Heart left ventricle (tissue), 16 donors: ENCODE measurements around the gene LRP2BP. TPM values are rescaled to one million over a fixed set of nuclear protein-coding genes. Genes with fewer than 3 reads are reported as not detected.
"Not testable (repeated sequence)": the region's sequence is repeated elsewhere in the genome, so short reads cannot be mapped to it uniquely, and the experiment has no call there.

Experiments used
- ATAC-seq, 4 donors: fragments of 200-7000 bp; cut with Tn5 transposase; one replicate each; pipeline ENCODE4 v1.9.1; 2020 to 2022; ENCODE audit warnings: moderate library complexity in 4 of 4, mild to moderate bottlenecking in 3 of 4, moderate number of reproducible peaks in 1 of 4
- DNase-seq, 5 donors: peaks; one replicate each; pipeline ENCODE4 v3.0.0-alpha.2; 2020
- H3K27ac ChIP-seq, 12 donors: fragments of 200-600 bp; sonication (generic) in 4 of 12; one replicate each; pipeline versions ENCODE4 v1.5.0 to v1.8.0; 2016 to 2022; ENCODE audit warnings: mild to moderate bottlenecking in 2 of 12
- H3K27me3 ChIP-seq, 9 donors: fragments of 200-600 bp; sonication (generic) in 2 of 9; one replicate each; pipeline versions ENCODE4 v1.5.1 to v1.8.0; 2016 to 2022; ENCODE audit warnings: mild to moderate bottlenecking in 3 of 9
- H3K36me3 ChIP-seq, 9 donors: fragments of 200-600 bp; sonication (generic) in 2 of 9; one replicate each; pipeline versions ENCODE4 v1.5.0 to v1.8.0; 2018 to 2022; ENCODE audit warnings: mild to moderate bottlenecking in 2 of 9
- H3K4me1 ChIP-seq, 12 donors: fragments of 200-600 bp; sonication (generic) in 4 of 12; one replicate each; pipeline versions ENCODE4 v1.5.0 to v1.8.0; 2016 to 2022; ENCODE audit warnings: mild to moderate bottlenecking in 3 of 12
- H3K4me3 ChIP-seq, 12 donors: fragments of 200-600 bp; sonication (generic) in 4 of 12; one replicate each; pipeline versions ENCODE4 v1.5.0 to v1.8.0; 2017 to 2022; ENCODE audit warnings: mild to moderate bottlenecking in 9 of 12, moderate library complexity in 4 of 12
- H3K9me3 ChIP-seq, 12 donors: fragments of 200-600 bp; sonication (generic) in 4 of 12; one replicate each; pipeline versions ENCODE4 v1.5.0 to v1.8.0; 2016 to 2022; ENCODE audit warnings: mild to moderate bottlenecking in 1 of 12
- POLR2A ChIP-seq, 2 donors: fragments of 450-650 bp; IDR thresholded peaks; one replicate each; pipeline ENCODE4 v1.6.1; 2017; ENCODE audit warnings: antibody characterized with exemption in 2 of 2, mild to moderate bottlenecking in 2 of 2, moderate library complexity in 2 of 2
- WGBS, 4 donors: extraction: QIAGEN DNeasy Blood & Tissue Kit in 2 of 4; methylation state at CpG; one replicate each; pipeline versions ENCODE4 v1.1.5 to v1.1.7; 2013 to 2018; 5-methylcytosine and 5-hydroxymethylcytosine counted together
- intact Hi-C, 10 donors: fragments of 100-400 bp; cut with DNase I; formaldehyde crosslinking; loops; one replicate each; pipeline versions ENCODE4 v1.11.1 to v1.14.2; 2022
- polyA plus RNA-seq, 2 donors: library from polyadenylated mRNA; stranded (reverse); fragments of 200-250 nt; gene quantifications; one replicate each; pipeline ENCODE4 v1.2.3, GENCODE V29; 2013
- total RNA-seq, 9 donors: library from RNA; depleted of rRNA in 2 of 9; stranded (reverse); fragments of >200 nt in 2 of 9; fragmentation: NEBNext Ultra II Directional in 3 of 9; extraction: Animal tissue kit (Norgen Biotek cat#: 25700) in 3 of 9; gene quantifications; one replicate each; pipeline versions ENCODE4 v1.1.0 to v1.2.4, GENCODE V29; 2016 to 2023
- TF ChIP-seq, protein P1 (sequence below), 12 donors: fragments of 200-600 bp; sonication (generic) in 4 of 12; IDR thresholded peaks; one replicate each; pipeline versions ENCODE4 v1.5.0 to v1.8.0; 2018 to 2022; ENCODE audit warnings: antibody characterized with exemption in 12 of 12, mild to moderate bottlenecking in 5 of 12
- donor health status: ischemic (EF 13 %, LVEDD 7.1; RV severe dilation, severe dysfunction).
- donor health status: healthy with polysubstance abuse.
- donor health status: DM: no; HTN: yes; CAD: no.
- donor health status: DM: no; HTN: no; CAD: no.
- donor health status: ischemic (EF 25% LVEDD 6.9; RV normal size, moderate dysfunction).
- donor health status: ischemic (EF 25% LVEDD 5.7; RV mildly dilated, moderate dysfunction).
- donor health status: healthy.
- donor health status: DM: yes; HTN: yes; CAD: no.
- donor health status: ischemic (EF 35%, LVEDD 5.7; RV mildly dilated, moderate dysfunction).
- donor health status: nonischemic (EF 11% LVEDD 7.7; RV severe dilation, severe dysfunction).
- donor health status: DM: yes; HTN: yes; CAD: no.
- donor health status: PGD.
- donor health status: ischemic (EF 29% LVEDD 5.4; RV normal size, mild dysfunction).
- donor health status: nonischemic (EF 23%, LVEDD 6.1; RV moderate dilation, normal function).

The LRP2BP gene
- total and polyA plus RNA-seq, 11 donors: 0.62 to 3.5 (median 1.3) TPM

- ATAC-seq: no peak
- no peaks in the 10 kb centered on the region for H3K27me3 ChIP-seq
- H3K4me3 ChIP-seq: no peak overlapping the region
- H3K4me1 ChIP-seq: no peaks in the 10 kb centered on the region
- no peak overlapping the region for H3K27ac ChIP-seq
- DNase-seq: no peak
- H3K36me3 ChIP-seq: peaks cover 0 to 31% (median 0%) of the 10 kb centered on the region in 9 donors
- no peaks in the 10 kb centered on the region for H3K9me3 ChIP-seq
- TF ChIP-seq, protein P1, sequence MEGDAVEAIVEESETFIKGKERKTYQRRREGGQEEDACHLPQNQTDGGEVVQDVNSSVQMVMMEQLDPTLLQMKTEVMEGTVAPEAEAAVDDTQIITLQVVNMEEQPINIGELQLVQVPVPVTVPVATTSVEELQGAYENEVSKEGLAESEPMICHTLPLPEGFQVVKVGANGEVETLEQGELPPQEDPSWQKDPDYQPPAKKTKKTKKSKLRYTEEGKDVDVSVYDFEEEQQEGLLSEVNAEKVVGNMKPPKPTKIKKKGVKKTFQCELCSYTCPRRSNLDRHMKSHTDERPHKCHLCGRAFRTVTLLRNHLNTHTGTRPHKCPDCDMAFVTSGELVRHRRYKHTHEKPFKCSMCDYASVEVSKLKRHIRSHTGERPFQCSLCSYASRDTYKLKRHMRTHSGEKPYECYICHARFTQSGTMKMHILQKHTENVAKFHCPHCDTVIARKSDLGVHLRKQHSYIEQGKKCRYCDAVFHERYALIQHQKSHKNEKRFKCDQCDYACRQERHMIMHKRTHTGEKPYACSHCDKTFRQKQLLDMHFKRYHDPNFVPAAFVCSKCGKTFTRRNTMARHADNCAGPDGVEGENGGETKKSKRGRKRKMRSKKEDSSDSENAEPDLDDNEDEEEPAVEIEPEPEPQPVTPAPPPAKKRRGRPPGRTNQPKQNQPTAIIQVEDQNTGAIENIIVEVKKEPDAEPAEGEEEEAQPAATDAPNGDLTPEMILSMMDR (IDR thresholded peaks at IDR 0.05): no peak
- intact Hi-C loops: no loop called here
- WGBS, 4 donors: 95 to 98% (median 96%) methylated on average over 5 of the region's 5 CpGs
These were observed 30.8 kb downstream of the LRP2BP start for GRCh38 chr4:185364886-185365285.

DNA sequence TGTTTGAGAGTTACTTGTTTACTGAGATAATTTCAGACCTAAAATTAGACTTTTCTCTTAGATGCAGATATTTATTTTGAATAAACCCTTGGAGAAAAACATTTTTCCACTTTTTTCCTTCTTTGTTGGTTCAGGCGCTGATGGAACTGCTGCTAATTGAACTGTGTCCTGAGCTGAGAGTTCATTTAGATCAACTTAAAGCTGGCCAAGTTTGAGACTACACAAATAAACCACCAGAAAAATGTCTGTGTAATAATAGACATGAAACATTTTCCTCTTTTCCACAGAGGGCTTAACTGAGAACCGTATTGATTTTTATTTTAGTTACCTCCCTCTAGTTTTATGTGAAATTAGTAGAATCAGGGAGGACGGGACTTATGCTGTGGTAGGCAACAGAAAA, 32.5 kb downstream of the LRP2BP start:
- DNase-seq: no peak
- peaks cover 0 to 40% (median 0%) of the 10 kb centered on the region in 9 donors for H3K36me3 ChIP-seq
- ATAC-seq: no peak
- H3K4me1 ChIP-seq: no peaks in the 10 kb centered on the region
- intact Hi-C loops: no loop called here
- TF ChIP-seq, protein P1 (IDR thresholded peaks at IDR 0.05): no peak
- no peak for TF ChIP-seq POLR2A (IDR thresholded peaks at IDR 0.05)
- peak overlapping the region in 2 of 12 donors; percentile 36 to 39 for H3K27ac ChIP-seq
- H3K27me3 ChIP-seq: no peaks in the 10 kb centered on the region
- no peaks in the 10 kb centered on the region for H3K9me3 ChIP-seq
- 80 to 88% (median 83%) methylated on average over 3 of the region's 3 CpGs for WGBS, 4 donors
- H3K4me3 ChIP-seq: no peak overlapping the region

DNA sequence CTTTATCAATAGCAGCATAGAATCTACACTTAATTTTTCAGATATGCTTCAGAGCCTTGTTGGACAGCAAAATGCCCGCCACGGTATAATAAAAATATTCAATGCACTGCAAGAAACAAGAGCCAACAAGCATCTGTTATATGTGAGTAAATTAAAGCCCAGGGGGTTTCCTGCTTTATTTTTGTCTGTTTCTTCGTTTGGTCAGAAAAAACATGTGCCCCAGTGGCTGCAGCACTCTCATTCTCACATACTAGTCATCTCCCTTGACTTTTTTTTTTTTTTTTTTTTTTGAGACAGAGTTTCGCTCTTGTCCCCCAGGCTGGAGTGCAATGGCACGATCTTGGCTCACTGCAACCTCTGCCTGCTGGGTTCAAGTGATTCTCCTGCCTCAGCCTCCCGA, 33.2 kb downstream of the LRP2BP start:
- DNase-seq, H3K4me3 ChIP-seq, ATAC-seq, H3K9me3 ChIP-seq, H3K4me1 ChIP-seq, H3K27me3 ChIP-seq, intact Hi-C loops: not testable (repeated sequence)
- WGBS, 4 donors: 74 to 84% (median 79%) methylated on average over 6 of the region's 6 CpGs
- peak overlapping the region in 2 of 12 donors; percentile 36 to 39 for H3K27ac ChIP-seq
- H3K36me3 ChIP-seq: peaks cover 0 to 47% (median 0%) of the 10 kb centered on the region in 9 donors

GRCh38 chr4:185361872-185362271, 33.9 kb downstream of the LRP2BP start:
- intact Hi-C loops: no loop called here
- H3K27me3 ChIP-seq: no peaks in the 10 kb centered on the region
- no peak overlapping the region for H3K27ac ChIP-seq
- no peaks in the 10 kb centered on the region for H3K4me1 ChIP-seq
- peaks cover 0 to 52% (median 0%) of the 10 kb centered on the region in 9 donors for H3K36me3 ChIP-seq
- H3K4me3 ChIP-seq: no peak overlapping the region
- no peaks in the 10 kb centered on the region for H3K9me3 ChIP-seq
- TF ChIP-seq POLR2A (IDR thresholded peaks at IDR 0.05): no peak
- TF ChIP-seq, protein P1 (IDR thresholded peaks at IDR 0.05): no peak
- no peak for ATAC-seq
- WGBS, 4 donors: 82 to 91% (median 88%) methylated on average over 3 of the region's 3 CpGs
- DNase-seq: no peak

DNA sequence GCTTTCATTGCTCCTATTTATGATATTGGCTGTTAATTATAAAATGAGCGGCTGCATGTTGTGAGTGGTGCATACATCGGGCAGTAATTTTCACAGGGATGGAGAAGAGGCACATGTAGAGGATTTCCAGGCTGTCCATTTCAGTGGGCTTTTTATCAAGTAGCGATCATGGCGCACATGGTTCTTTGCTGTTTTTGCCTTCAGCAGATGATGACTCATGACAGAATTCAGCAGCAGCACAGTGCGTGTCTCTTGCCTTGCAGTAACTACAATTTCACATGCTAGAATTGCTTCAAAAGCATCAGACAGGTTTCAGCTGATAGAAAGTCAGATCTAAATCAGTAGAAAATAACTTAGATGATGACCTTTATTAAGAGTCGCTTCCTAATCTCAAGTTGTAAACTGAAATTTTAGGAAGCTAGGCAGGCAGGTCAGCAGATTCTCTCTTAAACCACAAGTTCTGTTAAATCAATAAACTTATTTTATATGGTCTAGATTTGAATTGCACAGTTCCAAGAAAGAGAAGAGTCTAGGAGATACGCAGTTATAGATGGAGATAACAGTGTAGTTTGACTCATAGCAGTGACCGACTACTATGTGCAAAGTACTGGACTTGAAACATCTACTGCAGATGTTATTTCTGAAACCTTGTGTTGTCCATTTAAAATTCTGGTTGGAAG, 35.8 kb downstream of the LRP2BP start:
- intact Hi-C loops: no loop called here
- 94 to 98% (median 98%) methylated on average over 8 of the region's 8 CpGs for WGBS, 4 donors
- no peaks in the 10 kb centered on the region for H3K4me1 ChIP-seq

More for the DNA sequence above, 35.8 kb downstream of the LRP2BP start:
- H3K4me3 ChIP-seq: no peak overlapping the region
- H3K27me3 ChIP-seq: no peaks in the 10 kb centered on the region
- DNase-seq (no peak), ATAC-seq (no peak)
- H3K27ac ChIP-seq: no peak overlapping the region
- peaks cover 0 to 47% (median 0%) of the 10 kb centered on the region in 9 donors for H3K36me3 ChIP-seq
- no peak for TF ChIP-seq POLR2A (IDR thresholded peaks at IDR 0.05)
- TF ChIP-seq, protein P1 (IDR thresholded peaks at IDR 0.05): no peak
- no peaks in the 10 kb centered on the region for H3K9me3 ChIP-seq
